Thyroid gland (tissue), 4 donors: ENCODE measurements around the gene PTGR1. TPM values are rescaled to one million over a fixed set of nuclear protein-coding genes. Genes with fewer than 3 reads are reported as not detected.

Source experiments
- DNase-seq, 2 donors: peaks; one replicate each; pipeline ENCODE4 v3.0.0-alpha.2; 2019
- H3K27ac ChIP-seq, 3 donors: fragments of 200-600 bp; sonication (generic); 1 replicate in 2 of 3; 2 replicates in 1 of 3; pipeline ENCODE4 v1.5.1; 2016 to 2019; ENCODE audit warnings: mild to moderate bottlenecking in 1 of 3, moderate library complexity in 1 of 3
- H3K27me3 ChIP-seq: fragments of 200-600 bp; sonication (generic); one replicate; pipeline ENCODE4 v1.5.1; 2019
- H3K36me3 ChIP-seq, 2 donors: fragments of 200-600 bp; sonication (generic); one replicate each; pipeline ENCODE4 v1.5.1; 2016 to 2019
- H3K4me1 ChIP-seq, 2 donors: fragments of 200-600 bp; sonication (generic); one replicate each; pipeline ENCODE4 v1.5.1; 2017 to 2019
- H3K4me3 ChIP-seq, 3 donors: fragments of 200-600 bp; sonication (generic); replicated peaks in 1 of 3; 1 replicate in 2 of 3; 2 replicates in 1 of 3; pipeline ENCODE4 v1.5.1; 2016; ENCODE audit warnings: mild to moderate bottlenecking in 1 of 3
- H3K9me3 ChIP-seq: fragments of 200-600 bp; sonication (generic); one replicate; pipeline ENCODE4 v1.5.1; 2017
- POLR2A ChIP-seq, 2 donors: fragments of 450-650 bp; IDR thresholded peaks; one replicate each; pipeline ENCODE4 v1.6.1; 2017; ENCODE audit warnings: antibody characterized with exemption in 2 of 2, mild to moderate bottlenecking in 2 of 2, moderate library complexity in 1 of 2
- WGBS, 2 donors: methylation state at CpG; one replicate each; pipeline ENCODE4 v1.1.5; 2017; 5-methylcytosine and 5-hydroxymethylcytosine counted together
- intact Hi-C: fragments of 100-400 bp; cut with DNase I; formaldehyde crosslinking; loops from one replicate; pipeline ENCODE4 v1.15.1; 2023
- total RNA-seq, 4 donors: library from RNA; depleted of rRNA; stranded (reverse); fragments of >200 nt; gene quantifications; one replicate each; pipeline ENCODE4 v1.2.3, GENCODE V29; 2016
- TF ChIP-seq, protein P1 (sequence below), 6 experiments: fragments of 200-600 bp in 3 of 6; fragments of 450-650 bp in 3 of 6; sonication (generic) in 3 of 6; IDR thresholded peaks; one replicate each; pipeline ENCODE4 v1.5.1; 2016 to 2019; ENCODE audit warnings: antibody characterized with exemption in 6 of 6, mild to moderate bottlenecking in 2 of 6, inconsistent platforms in 1 of 6, moderate library complexity in 1 of 6

The PTGR1 gene
- total RNA-seq, 4 donors from 2014 or later, result 27.7 to 64.3 (median 39.4) TPM

DNA sequence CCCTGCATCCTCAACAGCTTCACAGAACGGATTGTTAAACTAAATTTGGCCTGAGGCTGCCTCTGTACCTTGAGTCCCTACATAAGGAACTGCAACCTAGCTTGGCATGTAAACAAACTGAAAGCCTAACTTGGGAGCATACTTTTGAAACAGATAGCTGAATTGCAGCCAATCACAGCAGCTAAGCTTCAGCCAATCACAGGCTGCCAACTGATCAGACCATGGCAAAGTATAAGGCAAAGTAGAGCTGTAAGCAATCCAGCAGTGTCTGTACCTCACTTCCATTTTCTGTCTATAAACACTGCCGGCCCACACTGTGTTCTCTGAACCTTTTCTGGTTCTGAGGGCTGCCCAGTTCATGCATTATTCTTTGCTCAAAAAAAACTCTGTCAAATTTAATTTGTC is 83.4 kb downstream of the PTGR1 start:
- no peaks in the 10 kb centered on the region for H3K36me3 ChIP-seq
- WGBS, 2 donors, result 85 to 92% methylated on average over 2 of the region's 2 CpGs
- no peak for TF ChIP-seq POLR2A (IDR thresholded peaks at IDR 0.05)
- TF ChIP-seq, protein P1, sequence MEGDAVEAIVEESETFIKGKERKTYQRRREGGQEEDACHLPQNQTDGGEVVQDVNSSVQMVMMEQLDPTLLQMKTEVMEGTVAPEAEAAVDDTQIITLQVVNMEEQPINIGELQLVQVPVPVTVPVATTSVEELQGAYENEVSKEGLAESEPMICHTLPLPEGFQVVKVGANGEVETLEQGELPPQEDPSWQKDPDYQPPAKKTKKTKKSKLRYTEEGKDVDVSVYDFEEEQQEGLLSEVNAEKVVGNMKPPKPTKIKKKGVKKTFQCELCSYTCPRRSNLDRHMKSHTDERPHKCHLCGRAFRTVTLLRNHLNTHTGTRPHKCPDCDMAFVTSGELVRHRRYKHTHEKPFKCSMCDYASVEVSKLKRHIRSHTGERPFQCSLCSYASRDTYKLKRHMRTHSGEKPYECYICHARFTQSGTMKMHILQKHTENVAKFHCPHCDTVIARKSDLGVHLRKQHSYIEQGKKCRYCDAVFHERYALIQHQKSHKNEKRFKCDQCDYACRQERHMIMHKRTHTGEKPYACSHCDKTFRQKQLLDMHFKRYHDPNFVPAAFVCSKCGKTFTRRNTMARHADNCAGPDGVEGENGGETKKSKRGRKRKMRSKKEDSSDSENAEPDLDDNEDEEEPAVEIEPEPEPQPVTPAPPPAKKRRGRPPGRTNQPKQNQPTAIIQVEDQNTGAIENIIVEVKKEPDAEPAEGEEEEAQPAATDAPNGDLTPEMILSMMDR (IDR thresholded peaks at IDR 0.05), result no peak
- no peak overlapping the region for H3K27ac ChIP-seq
- H3K4me1 ChIP-seq, result no peaks in the 10 kb centered on the region
- DNase-seq, result no peak
- no peaks in the 10 kb centered on the region for H3K27me3 ChIP-seq
- intact Hi-C loops, result no loop called here
- H3K4me3 ChIP-seq, result no peak overlapping the region
- no peaks in the 10 kb centered on the region for H3K9me3 ChIP-seq

DNA sequence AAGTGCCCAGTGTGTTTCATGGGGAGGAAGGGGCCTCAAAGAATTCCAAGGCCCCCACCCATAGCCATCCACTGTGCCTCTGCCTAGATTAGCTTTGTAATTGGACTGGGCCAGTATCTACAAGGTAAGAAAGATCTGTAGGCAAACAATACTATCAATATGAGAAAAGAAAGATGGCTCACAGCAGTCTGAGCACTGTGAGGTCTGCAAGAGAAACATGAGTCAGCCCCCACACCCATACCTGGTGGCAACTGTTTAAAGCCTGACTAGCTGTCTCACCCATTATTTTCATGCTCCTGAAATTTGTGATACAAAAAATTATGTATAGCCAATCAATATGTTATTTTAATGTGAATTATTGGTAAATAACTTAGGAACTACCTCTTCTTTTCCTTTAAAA is 84.5 kb downstream of the PTGR1 start:
- Histone ChIP-seq H3K27me3 (no peaks in the 10 kb centered on the region), H3K4me3 (no peak overlapping the region), H3K4me1 (no peaks in the 10 kb centered on the region), H3K9me3 (no peaks in the 10 kb centered on the region), H3K36me3 (no peaks in the 10 kb centered on the region), H3K27ac (no peak overlapping the region)
- TF ChIP-seq, protein P1 (IDR thresholded peaks at IDR 0.05), result no peak
- TF ChIP-seq POLR2A (IDR thresholded peaks at IDR 0.05), result no peak
- no peak for DNase-seq
- intact Hi-C loops, result no loop called here

Other genes starting within 250 kb of the PTGR1 start
- 100 to 1,000 TPM in 1 of 4 donors, 10 to 100 TPM in 3; 78.1 to 128 (median 81.5) TPM for gene ECPAS, start 115.3 kb downstream of the PTGR1 start, total RNA-seq
- 10 to 100 TPM; 26.2 to 82.4 (median 36.0) TPM for gene ZNF483, start 74.5 kb downstream of the PTGR1 start, total RNA-seq
- gene DNAJC25, start 31.7 kb upstream of the PTGR1 start, total RNA-seq, result 10 to 100 TPM in 2 of 4 donors, 1 to 10 TPM in 2; 6.0 to 15.2 (median 10.8) TPM
- gene GNG10, start 62.0 kb upstream of the PTGR1 start, total RNA-seq, result 10 to 100 TPM; 44.8 to 57.3 (median 53.5) TPM
- gene SHOC1, start 195.3 kb upstream of the PTGR1 start, total RNA-seq, result under 1 TPM in 1 of 4 donors, not detected in 3; 0.13 TPM